CD4-positive, alpha-beta T cell treated with Interleukin-10 for 1 hour (primary cell): ENCODE results near the gene IFNL1.
"Not testable (repeated sequence)": the region's sequence is repeated elsewhere in the genome, so short reads cannot be mapped to it uniquely, and the experiment has no call there.

Experiments
- DNase-seq: peaks from one replicate; pipeline ENCODE4 v3.0.0-alpha.2; 2020

Gene IFNL1

DNA sequence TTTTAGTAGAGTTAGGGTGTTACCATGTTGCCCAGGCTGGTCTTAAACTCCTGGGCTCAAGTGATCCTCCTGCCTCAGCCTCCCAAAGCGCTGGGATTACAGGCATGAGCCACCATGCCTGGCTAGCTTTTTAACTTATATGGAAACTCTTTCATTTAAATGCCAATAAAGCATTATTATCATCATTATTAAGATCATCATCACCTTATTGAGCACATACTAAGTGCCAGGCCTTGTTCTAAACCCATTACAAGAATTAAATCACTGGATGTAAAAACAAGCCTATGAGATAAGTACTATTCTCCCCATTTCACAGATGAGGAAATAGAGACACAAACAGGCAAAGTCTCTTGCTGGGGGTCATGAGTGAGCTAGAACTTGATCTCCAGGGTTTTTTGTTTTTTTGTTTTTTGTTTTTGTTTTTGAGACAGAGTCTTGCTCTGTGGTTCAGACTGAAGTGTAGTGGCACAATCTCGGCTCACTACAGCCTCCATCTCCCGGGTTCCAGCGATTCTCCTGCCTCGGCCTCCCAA lies 38.3 kb downstream of the IFNL1 start:
- no peak for DNase-seq

DNA sequence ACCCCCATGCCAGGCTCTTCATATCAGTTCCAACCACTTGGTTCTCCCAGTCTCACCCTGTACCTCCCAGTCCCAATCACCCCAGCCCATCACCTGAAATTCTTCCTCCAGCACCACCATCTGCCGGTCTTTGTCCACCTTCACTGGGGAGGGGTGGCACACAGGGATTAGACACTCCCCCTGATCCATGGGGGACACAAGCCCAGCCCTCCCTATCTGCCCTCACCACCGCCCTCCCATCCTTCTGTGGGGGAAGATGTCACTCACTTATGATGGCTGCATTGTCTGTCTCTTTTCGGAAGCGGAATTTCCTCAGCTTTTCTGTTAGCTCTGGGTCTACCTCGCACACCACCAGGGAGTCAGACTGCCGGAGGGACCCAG lies 39.0 kb downstream of the IFNL1 start:
- peak; percentile 44 for DNase-seq

GRCh38 chr19:39336483-39336882 lies 40.3 kb downstream of the IFNL1 start:
- DNase-seq = no peak

DNA sequence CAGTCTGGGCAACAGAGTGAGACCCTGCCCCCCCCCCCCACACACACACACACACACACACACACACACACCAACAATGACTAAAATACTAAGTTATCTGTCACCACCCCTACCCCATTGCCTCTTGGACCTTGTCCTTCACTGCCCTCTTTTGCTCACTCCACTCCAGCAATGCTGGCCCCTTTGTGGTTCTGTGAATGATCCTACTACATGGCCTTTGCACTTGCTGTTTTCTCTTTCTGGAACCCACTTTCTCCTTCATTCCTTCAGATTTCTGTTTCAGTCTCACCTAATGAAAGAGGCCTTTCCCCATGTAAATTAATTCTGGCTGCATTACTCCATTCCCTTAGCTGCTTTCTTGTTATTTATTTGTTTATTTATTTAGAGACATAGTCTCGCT lies 43.5 kb downstream of the IFNL1 start:
- DNase-seq = no peak

- not testable (repeated sequence) for DNase-seq
Observed at GRCh38 chr19:39340156-39340555, 43.9 kb downstream of the IFNL1 start.

DNA sequence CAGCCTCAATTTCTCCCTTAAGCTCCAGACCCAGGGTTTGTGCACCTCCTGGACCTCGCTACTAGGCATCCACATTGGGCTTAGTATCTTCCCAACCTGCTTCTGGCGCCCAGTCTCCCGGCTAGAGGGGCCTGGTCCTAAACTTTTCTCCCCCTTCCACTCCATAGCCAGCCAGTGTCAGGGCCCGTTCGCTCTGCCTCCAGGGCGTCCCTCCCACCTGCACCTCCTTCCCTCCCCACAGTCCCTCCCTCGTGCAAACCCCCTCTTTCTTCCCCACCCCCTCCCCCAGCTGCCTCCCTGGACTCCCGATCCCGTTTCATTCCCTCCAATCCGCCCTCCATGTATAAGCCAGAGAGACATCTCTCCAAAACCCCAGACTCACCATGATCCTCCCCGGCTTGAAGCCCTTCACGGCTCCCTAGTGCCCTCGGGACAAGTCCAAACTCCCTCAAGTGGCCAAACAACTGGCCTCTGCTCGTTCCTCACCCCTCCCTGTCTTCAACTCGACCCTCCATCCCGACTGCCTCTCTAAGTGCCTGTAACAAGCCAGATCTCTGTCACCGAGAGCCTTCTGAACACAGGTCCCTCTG lies 45.0 kb downstream of the IFNL1 start:
- no peak for DNase-seq

DNA sequence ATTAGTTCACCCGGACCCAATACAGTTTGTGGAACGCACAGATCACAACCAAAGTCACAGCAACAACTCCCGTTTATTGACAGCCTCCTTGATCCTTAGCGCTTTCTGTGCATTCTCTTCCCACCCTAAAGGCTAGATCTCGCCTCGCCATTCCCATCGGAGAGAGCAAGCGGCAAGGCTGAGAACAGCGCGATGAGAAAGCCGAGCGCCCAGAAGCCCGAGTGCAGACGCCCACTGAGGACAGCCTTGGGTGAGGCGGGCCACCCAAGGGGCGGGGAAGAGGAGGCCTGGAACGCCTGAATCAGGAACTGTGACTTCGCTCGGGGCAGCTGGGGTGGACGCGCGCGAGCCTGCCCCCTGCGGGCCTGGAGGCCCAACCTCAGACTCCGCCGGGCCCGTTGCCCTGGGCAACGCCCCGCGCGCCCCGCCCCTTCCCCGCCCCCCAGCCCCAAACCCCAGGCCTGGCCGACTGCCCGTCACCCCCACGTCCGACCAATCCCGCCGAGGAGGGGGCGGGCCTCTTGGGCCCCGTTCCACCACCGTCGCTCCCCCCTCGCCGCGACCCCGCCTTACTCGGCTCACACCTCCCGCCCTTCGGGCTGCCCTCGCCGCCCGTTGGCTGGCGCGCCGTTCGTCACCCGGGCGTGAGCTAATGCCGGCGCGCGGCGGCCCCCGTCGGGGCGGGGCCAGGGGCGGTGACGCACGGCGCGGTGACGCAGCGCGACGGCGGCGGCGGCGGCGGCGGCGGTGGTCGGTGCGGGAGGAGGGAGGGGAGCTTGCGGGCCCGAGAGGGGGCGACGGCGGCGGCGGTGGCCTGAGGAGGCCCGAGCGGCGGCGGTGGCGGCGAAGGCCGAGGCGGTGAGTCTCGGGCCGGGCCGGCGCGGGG lies 45.8 kb downstream of the IFNL1 start, which contains the start of gene SAMD4B:
TSS of gene SAMD4B (plus strand) at position 703 of the 886 bp plus-strand sequence. CDS start 14,473 bp downstream, outside the sequence.
- DNase-seq = peak; percentile 99

DNA sequence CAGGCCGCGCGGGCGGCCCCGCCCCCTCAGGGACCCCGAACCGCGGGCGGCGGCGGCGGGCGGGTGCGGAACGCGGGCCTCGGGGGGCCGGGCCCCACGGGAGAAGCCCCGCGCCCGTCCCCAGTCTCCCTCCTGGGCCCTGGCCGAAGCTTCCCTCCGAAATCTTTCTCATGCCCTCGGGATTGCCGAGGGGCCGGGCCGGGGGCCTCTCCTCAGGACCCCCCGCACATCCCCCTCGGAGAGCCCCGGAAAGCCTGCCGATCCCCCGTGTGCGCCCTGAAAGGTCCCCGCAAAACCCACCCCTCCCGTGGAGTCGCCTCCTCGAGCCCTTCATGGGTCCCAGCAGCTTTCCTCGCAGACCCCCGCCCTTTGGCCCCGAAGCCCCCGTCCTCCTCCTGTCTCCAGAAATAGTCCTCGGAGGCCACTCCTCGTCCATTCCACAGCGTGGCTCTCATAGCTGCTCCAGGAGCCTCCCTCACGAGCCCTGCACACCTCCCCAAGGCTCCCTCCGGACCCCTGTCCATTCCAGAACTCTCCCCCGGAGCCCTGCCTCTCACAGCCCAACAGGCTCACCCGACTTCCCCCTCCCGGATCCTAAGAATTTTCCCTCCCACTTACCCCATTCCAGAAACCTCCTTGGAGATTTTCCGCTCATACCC lies 46.6 kb downstream of the IFNL1 start:
- DNase-seq = no peak

DNA sequence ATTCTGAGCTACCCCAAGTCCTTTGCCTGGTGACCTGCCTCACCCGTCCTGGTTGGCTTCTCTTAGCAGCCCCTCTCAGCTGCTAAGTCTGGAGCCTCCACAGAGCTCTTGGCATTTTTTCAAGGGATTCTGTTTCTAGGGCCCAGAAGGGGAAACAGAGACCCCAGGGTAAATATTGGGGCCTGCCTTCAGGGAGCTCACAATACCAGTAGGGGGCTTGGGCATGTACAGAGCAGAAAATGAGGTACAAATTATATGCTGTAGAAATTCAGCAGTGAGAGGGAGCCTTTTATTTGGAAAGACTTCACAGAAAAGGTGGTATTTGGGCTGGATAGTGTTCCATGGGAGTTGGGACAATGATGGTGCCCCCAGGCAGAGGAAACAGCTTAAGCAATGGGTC lies 49.7 kb downstream of the IFNL1 start:
- no peak for DNase-seq

DNA sequence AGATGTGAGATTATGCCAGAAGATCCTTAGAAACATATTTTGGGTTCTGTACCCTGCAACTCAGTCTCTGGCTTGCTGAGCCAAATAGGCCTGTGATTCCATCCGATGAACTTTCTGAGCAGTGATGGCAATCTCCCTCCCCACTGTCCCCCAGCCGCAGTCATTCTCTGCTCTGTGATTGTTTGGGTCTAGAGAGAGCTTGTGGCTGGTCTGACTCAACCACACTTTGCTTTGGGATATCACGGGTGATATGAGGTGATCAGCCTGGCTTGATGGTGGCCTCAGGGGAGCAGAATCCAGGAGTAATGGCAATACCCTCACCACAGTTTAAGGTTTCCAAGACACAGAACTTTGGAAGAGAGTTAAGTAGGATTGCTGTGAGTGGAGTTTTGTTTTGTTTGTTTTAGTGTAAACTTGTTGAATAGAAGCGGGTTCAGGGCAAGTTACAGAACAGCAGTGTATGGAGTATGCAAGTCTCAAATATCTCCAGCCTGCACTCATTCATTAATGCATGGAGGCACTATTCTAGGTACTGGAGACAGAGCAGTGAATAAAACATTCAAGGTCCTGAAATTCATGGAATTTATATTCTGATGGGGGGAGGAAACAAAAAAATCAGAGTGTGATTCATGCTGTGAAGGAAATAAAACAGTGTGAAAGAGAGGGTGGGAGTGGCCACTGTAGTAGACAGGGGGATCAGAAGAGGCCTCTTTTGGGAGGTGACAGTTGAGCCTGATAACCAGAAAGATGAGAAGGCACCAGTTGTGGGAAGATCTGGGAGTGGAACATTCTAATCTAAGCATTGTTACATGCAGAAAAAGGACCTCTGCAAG lies 51.3 kb downstream of the IFNL1 start:
- no peak for DNase-seq
